IPS-18c (cell line): ENCODE results near the gene CCDC57.

Experiments used
- H3K4me3 ChIP-seq: 2 replicates; pipeline ENCODE4 v1.7.0; 2013; ENCODE audit warnings: low read depth, mild to moderate bottlenecking, low read length, moderate library complexity; ENCODE audit not compliant: insufficient read depth
- H3K9me3 ChIP-seq: one replicate; pipeline ENCODE4 v1.6.1; 2013; ENCODE audit warnings: mild to moderate bottlenecking, low read length, moderate library complexity; ENCODE audit not compliant: control insufficient read depth, insufficient read depth

CCDC57 gene

DNA sequence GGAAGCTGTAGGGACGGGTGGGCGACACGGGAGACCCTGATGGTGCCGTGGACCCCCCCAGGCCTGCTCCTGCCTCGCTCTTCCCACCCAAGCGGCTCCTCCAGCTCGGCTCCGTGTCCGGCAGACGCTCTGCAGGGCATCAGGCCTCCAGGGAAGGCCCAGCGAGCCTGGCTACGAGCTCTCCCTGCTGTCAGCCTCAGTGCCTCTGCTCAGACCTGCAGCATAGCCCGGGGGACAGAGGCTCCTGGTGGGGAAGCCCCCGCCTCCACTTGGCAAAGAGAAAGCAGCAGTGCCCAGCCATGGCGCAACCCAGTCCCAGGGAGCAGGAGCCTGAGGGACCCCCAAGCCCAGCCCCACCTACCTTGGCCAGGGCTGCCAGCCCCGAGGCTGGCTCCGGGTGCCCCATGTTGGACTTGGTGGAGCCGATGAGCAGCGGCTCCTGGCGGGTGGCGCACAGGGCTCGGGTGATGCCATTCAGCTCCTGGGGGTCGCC lies 120.5 kb downstream of the CCDC57 start:
- Histone ChIP-seq H3K4me3 (no peak overlapping the region), H3K9me3 (no peaks in the 10 kb centered on the region)

- H3K4me3 ChIP-seq, result no peak overlapping the region
- H3K9me3 ChIP-seq, result no peaks in the 10 kb centered on the region
Measured at GRCh38 chr17:82091264-82092066, 121.2 kb downstream of the CCDC57 start.

- no peak overlapping the region for H3K4me3 ChIP-seq
- no peaks in the 10 kb centered on the region for H3K9me3 ChIP-seq
Measured at GRCh38 chr17:82090549-82091263, 121.9 kb downstream of the CCDC57 start.

DNA sequence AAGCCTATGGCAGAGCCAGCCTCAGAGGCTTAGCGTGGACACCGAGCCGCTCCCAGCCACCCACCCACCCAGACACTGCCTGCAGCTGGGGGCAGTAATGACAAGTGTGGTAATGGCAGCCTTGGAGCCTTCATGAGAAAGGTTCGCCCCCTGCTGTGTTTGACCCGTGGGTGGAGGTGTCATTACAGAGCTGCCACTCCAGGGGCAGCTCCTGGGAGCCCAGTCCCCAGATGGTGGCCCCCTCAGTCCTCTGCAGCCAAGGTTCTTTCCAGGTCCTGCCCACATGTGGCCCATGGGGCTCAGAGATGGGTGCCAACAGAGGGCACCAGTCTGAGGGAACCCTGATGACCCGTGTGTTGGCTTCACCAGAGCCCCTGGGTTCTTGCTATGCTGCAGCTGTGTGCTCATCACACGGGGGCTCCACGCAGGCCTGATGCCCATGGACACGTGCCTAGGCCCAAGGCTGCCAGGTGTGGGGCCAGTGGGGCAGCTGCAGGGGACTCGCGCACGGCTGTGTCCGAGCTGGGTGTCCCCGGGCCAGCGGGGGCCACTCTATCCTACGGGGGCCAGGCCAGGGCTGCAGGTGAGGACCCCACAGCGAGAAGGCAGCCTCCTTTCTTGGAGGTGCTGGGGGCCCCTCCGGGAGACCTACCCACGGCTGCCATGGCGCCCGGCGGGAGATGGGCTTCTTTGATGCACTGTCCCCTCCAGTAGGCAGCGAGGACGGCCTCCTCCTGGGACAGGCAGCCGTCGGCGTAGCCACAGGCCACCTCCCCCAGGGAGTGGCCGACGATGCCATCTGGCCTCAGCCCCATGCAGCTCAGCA lies 122.7 kb downstream of the CCDC57 start:
- H3K9me3 ChIP-seq, result no peaks in the 10 kb centered on the region
- no peak overlapping the region for H3K4me3 ChIP-seq

DNA sequence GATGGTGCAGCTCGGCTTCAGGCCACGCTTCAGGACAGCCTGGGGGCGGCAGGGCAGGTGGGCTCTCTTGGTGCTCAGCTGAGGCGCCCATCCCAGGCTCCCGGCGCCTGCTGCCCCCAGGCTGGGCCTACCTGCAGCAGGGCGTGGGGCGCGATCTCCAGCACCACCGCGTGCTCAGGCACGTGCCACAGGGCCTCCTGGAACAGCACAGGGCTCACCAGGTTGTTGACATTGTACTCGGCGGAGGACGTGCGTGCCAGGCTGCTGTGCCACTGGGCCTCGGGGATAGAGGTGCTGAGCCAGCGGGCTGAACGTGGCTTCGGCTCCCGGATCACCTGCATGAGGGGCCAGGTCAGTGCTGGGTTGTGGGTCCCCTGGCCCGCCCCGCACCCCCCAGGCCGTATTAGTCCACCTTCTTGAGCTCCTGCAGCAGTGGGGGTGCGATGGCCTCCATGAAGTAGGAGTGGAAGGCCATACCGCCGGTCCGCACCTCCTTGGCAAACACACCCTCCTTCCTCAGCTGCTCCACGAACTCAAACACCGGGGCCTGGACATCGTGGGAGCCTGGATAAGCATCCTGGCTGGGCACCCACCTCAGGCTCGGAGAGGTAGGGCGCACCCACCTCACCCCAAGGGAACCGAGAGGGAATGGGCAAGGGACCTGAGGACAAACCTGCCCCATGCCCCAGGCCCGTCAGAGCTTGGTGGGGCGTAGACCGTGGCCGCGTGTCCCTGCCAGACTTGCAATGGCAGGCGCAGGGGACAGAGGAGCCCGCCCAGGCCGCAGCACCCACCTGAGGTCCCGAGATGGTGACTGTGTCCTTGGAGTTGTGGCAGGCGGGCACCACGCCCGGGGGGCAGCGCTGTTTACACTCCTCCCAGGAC lies 123.6 kb downstream of the CCDC57 start:
- no peak overlapping the region for H3K4me3 ChIP-seq
- no peaks in the 10 kb centered on the region for H3K9me3 ChIP-seq

- Histone ChIP-seq H3K9me3 (no peaks in the 10 kb centered on the region), H3K4me3 (no peak overlapping the region)
Measured at GRCh38 chr17:82087961-82088837, 124.4 kb downstream of the CCDC57 start.

GRCh38 chr17:82086941-82087906 lies 125.4 kb downstream of the CCDC57 start:
- Histone ChIP-seq H3K9me3 (no peaks in the 10 kb centered on the region), H3K4me3 (no peak overlapping the region)

DNA sequence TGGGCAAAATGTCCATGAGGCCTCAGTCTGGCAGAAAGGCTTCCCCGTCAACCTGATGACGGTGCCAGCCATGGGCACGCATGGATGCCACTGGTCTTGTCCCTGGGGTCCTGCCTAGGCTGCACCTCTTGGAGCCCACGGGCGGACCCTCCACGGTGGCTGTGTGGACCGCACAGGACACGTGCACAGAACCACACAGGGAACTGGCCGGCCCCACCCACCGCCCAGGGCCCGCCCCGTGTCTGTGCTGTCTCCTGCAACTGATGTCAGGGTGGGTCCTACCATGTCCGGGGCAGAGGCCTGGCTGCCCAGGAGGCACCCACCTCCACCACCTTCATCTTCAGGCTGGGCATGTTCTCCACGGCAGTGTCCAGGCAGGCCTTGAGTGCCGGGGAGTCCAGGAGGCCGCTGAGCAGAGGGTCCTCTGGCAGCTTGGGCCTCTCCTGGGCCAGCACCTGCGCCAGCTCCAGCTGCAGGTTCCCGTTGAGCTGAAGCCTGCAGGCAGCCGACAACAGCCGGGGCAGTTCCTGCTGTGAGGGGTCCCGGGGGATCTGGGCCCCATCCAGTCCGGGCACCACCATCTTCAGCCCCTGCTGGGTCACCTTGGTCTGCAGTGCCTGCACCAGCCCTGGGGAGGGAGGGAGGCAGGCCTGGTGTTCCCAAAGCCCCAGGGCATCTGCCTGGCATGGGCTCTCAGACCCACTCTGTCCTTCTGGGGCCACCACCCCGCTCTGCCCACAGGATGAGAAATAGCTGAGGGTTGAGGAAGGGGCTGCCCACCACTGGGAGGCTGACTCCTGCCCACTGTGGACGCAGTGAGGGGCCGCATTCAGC lies 126.5 kb downstream of the CCDC57 start:
- no peaks in the 10 kb centered on the region for H3K9me3 ChIP-seq

DNA sequence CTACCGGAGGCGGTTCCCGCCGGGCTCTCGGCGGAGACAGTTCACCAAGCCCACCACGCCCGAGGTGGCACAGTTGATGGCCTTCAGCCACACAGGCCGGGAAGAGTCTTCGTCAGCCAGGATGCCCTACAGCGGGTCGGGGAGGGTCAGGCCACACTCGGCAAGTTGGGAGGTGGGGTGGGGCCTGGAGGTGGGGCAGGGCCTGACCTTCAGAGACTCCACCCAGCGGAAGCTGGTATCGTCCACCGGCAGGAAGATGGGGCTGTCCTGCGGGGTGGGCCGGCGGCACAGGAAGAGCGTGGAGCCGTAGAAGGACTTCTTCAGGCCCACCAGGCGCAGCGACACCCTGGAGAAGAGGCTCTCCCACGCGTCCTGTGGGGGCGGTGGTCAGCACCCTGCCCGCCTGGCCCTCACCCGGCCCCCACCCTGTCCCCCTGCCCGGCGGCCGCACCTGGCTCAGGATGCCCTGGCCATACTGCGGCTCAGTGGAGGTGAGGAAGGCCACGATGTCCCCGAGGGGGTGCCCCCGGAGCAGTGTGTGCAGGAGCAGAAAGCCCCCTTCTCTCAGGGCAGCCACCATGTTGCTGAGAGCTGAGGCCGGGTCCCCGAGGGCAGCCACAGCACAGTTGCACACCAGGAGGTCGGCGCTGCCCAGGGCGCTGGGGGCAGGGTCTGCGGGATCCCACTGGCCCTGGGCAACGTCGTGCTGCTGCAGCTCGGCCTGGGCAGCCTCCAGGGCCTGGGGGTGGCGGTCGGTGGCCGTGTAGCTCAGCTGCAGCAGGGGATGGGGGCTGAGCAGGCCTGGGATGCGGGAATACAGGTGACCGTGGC lies 127.4 kb downstream of the CCDC57 start:
- no peaks in the 10 kb centered on the region for H3K9me3 ChIP-seq
- no peak overlapping the region for H3K4me3 ChIP-seq

More for the DNA sequence above, 126.5 kb downstream of the CCDC57 start:
- no peak overlapping the region for H3K4me3 ChIP-seq

DNA sequence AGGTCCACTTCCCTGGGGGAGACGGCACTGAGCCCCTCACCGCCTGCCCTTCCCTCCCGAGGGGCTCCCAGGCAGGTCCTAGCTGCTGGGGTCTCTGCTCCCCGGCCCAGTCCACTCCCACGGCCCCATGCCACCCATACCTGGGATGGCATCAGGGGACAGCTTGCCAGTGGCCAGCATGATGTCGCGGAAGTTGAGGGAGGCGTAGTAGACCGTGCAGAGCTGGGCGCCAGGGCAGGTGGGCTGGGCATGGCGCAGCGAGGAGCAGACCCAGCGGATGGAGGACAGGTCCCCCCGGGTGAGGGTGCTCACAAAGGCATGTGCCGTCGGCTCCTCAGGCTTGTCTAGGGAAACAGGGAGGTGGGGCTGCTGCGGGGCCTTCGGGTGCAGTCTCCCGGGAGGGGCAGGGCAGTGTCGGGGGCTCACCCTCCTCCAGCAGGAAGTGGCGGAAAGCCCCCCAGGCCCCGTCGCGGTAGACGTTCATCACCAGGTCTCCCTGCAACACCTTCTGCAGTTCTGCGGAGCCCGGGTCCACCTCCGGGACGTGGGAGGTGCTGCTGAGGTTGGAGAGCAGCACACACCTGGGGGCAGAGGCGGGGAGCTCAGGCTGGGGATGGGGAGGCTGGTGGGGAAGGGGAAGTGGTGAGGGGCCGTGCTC lies 128.1 kb downstream of the CCDC57 start:
- no peaks in the 10 kb centered on the region for H3K9me3 ChIP-seq
- no peak overlapping the region for H3K4me3 ChIP-seq

GRCh38 chr17:82083533-82084359 lies 128.9 kb downstream of the CCDC57 start:
- Histone ChIP-seq H3K9me3 (no peaks in the 10 kb centered on the region), H3K4me3 (no peak overlapping the region)

- no peak overlapping the region for H3K4me3 ChIP-seq
- no peaks in the 10 kb centered on the region for H3K9me3 ChIP-seq
Measured at GRCh38 chr17:82083009-82083408, 129.6 kb downstream of the CCDC57 start.
